Measurements from ENCODE around the gene MAGED4.
"Not testable (repeated sequence)": the region's sequence is repeated elsewhere in the genome, so short reads cannot be mapped to it uniquely, and the experiment has no call there.

MAGED4 gene

GRCh38 chrX:52184440-52185077 is at the start of gene MAGED4:
MAGED4 (plus strand) TSS chrX:52184888; CDS start chrX:52185923, 1,035 bp downstream.
- DNase-seq: not testable (repeated sequence)

- DNase-seq: no peak
Observed at GRCh38 chrX:52138830-52139544, 45.7 kb upstream of the MAGED4 start.

- no peak for DNase-seq
Observed at GRCh38 chrX:52139545-52139895, 45.2 kb upstream of the MAGED4 start.

GRCh38 chrX:52140020-52140419 is 44.7 kb upstream of the MAGED4 start:
- no peak for DNase-seq

- not testable (repeated sequence) for DNase-seq
Observed at GRCh38 chrX:52150667-52151066, 34.0 kb upstream of the MAGED4 start.

- not testable (repeated sequence) for DNase-seq
Observed at GRCh38 chrX:52160140-52160539, 24.5 kb upstream of the MAGED4 start.

- DNase-seq: no peak
Observed at GRCh38 chrX:52166840-52167239, 17.8 kb upstream of the MAGED4 start.

- not testable (repeated sequence) for DNase-seq
Observed at GRCh38 chrX:52171055-52171454, 13.6 kb upstream of the MAGED4 start.

GRCh38 chrX:52185078-52185453 is 378 bp downstream of the MAGED4 start:
- not testable (repeated sequence) for DNase-seq

GRCh38 chrX:52211405-52211804 is 26.7 kb downstream of the MAGED4 start:
- DNase-seq: not testable (repeated sequence)

GRCh38 chrX:52213276-52213675 is 28.6 kb downstream of the MAGED4 start:
- no peak for DNase-seq

- DNase-seq: no peak
Observed at GRCh38 chrX:52216541-52216940, 31.9 kb downstream of the MAGED4 start.

GRCh38 chrX:52217494-52218160 is 32.9 kb downstream of the MAGED4 start:
- no peak for DNase-seq

GRCh38 chrX:52220936-52221335 is 36.2 kb downstream of the MAGED4 start:
- no peak for DNase-seq
